ENCODE results near the gene HIGD1A.

Gene HIGD1A

DNA sequence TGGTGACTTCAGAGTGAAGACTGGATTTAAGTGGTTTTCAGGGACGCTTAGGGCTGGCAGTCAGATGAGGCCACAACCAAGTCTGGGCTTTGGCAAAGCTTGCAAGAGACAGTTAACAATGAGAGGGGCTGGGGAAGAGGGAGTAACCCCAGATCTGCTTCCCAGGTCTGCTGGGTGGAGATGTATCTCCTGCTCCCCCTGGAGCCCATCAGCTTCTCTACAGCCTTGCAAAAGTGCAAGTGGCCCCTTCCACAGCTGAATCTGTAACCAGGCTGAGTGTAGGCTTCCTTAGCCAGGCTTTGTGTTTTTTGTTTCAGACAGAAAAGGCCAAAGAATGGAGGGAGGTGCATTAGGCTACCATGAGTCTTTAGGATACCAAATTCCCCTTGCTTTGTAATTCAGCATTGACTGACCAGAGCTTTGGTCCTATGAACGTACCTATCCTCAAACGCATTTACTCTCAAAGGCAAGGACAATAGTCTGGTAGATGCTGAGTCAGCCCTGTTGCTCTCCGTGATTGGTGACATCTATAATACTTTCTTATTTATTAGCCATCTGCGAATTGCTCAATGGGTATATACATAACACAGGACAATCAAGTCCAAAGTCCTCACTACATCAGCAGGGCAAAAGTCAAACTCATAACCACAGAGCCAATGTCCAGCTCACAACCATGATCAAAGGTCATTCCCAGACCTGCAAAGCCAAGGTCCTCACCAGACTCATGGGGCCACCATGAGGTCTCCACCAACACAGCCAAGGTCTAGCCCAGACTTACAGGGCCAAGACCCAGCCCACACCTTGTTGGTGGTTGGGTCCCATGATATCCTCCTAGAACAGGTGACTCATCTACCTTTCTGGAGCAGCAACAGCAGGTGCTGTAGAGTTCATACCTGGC lies 48.4 kb downstream of the HIGD1A start:
- no peak for DNase-seq (ENCODE audit: low read depth)

DNA sequence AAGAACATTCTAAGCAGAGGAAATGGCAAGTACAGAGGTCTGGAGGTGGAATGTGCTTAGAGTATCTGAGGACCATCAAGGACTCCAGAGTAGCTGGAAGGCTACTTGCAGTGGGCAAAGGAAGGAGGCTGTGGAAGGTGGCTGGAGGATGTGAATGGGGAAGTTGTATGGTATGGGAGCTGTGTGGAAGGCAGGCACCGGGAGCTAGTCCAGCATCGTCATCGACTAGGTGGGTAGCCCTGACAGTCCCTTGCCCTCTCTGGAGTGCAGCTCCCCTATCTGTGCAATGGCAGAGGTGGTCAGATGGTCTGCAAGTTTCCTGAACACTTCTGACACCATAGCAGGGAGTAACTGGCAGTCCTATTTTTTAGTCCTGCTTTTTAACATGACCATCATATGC lies 50.5 kb downstream of the HIGD1A start:
- DNase-seq (ENCODE audit: low read depth), result no peak

- DNase-seq (ENCODE audit: low read depth), result no peak
Measured at GRCh38 chr3:42752961-42753360, 51.3 kb downstream of the HIGD1A start.

DNA sequence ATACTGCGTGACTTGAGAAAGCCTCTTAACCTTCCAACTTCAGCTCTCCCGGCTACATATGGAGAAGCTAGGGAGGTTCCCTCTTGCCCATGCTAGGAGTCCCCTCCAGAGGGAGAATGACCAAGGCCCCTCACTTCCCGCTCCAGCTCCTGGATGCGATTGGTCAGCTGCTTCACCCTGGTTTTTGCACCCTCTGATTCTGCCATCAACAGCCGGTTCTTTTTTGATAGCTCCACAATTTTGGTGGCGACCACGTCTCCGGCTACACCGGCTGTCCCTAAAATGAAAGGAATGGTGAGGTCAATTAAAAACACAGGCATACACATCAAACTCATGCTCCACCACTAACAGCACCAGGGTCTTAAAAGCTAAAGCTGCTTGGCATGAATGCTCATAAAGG lies 51.8 kb downstream of the HIGD1A start:
- no peak for DNase-seq (ENCODE audit: low read depth)

DNA sequence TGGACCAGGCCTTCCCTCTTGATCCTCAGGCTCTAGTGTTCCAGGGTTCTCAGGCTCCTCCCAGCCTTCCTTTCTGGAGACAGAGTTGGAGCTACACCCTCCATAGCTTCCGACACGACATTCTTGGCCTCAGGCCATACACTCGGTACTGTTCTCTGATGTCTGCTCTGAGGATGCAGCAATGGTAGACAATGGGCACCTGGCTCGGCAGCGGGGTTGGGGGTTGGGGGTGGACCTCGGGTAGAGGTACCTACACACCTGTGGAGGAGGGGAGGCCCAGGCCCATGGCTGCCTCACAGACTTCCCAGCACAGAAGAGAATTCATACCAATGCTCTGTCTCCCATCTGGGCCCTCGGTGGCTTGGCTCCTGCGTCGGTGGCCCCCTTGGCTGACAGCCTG lies 52.7 kb downstream of the HIGD1A start:
- DNase-seq (ENCODE audit: low read depth), result no peak

DNA sequence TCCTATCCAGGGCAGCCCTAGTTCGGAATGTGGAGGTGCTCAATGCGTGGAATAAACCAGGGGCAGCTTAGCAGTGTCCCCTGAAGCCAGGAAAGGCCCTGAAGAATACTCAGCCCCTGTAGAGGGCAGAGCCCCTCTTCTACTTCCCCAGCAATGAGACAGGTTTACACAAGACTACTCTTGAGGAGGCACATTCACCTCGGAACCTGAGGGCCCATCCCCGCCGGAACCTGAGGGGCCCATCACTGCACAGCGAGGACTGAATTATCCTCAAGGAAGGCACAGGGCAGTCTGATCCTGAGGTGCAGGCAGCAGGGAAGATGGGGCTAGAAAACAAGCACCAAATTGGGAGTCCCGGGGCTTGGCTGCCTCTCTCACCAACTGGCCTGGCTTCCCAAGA lies 53.5 kb downstream of the HIGD1A start:
- DNase-seq (ENCODE audit: low read depth), result no peak

DNA sequence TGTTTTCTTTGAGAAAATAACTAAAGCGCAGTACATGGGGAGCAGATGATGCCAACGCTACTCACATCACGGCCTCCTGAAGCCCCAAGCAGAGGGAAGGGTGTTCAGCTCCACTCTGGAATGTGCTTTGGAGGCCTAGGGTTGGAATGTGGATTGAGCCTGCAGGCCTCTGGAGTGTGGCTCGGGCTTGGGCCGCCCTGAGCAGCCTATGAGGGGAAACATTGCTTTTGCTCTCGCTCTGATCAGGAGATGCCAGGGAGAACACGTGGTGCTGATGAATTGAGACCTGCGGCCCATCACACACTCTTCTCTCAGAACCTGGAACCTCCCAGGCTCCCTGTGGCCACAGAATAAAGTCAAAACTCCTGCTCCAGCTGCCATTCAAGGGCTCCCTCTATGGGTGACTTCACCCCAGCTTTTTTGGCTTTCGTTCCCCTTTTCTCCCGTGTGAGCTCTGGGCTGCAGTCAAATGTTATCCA lies 54.5 kb downstream of the HIGD1A start:
- no peak for DNase-seq (ENCODE audit: low read depth)

GRCh38 chr3:42749025-42749752 lies 55.1 kb downstream of the HIGD1A start:
- no peak for DNase-seq (ENCODE audit: low read depth)

DNA sequence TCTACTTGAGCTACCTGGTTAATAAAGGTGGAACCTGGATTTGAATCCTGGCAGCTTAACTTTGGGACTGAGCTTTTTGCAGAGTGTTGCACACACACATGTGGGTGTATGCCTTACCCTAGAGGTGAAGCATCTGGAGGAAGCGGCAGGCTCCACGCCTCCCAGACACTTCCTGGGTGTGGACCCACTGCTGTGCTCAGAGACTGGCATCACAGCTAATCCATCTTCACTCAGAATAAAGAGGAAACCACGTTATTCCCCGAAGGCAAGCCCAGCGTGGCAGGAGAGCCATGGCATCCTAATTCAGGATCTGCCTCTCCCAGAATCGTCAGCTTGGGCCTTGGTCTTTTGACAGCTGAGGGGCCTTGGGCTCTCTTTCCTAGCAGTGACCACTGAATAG lies 56.7 kb downstream of the HIGD1A start:
- no peak for DNase-seq (ENCODE audit: low read depth)

- no peak for DNase-seq (ENCODE audit: low read depth)
Measured at GRCh38 chr3:42746455-42747450, 57.5 kb downstream of the HIGD1A start.

DNA sequence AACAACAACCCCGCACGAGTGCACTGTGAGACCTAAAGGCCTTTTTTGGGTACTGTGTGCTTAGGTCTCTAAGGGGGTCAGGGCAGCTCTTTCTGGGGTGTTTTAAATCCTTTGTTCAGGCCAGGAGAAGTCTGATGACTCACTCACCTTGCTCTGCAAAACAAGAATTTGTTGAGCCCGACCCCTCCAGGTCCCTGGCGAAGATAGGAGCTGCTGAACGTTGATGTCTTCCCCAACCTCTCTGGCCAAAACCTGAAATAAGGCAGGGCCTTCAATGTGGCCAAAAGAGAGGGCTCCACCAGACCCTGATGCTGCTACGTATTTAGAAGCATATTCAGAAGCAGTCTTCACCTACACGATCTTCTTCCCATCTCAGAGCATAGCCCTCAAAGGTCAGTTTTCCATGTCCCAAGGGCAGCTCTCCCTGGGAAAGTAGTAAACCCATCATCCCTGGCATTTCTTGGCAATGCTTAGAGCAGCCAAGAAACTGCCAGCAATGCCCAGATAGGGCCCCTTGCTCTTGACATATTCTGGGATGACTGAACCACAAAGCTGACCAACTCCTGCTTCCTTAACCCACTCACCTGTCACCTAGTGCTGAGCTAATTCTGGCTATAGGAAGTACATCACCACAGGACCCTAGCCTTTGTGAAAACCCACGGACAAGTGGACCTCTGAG lies 58.4 kb downstream of the HIGD1A start:
- no peak for DNase-seq (ENCODE audit: low read depth)

GRCh38 chr3:42745291-42745745 lies 59.0 kb downstream of the HIGD1A start:
- DNase-seq (ENCODE audit: low read depth), result no peak

- DNase-seq (ENCODE audit: low read depth), result no peak
Measured at GRCh38 chr3:42743204-42743995, 60.9 kb downstream of the HIGD1A start.

DNA sequence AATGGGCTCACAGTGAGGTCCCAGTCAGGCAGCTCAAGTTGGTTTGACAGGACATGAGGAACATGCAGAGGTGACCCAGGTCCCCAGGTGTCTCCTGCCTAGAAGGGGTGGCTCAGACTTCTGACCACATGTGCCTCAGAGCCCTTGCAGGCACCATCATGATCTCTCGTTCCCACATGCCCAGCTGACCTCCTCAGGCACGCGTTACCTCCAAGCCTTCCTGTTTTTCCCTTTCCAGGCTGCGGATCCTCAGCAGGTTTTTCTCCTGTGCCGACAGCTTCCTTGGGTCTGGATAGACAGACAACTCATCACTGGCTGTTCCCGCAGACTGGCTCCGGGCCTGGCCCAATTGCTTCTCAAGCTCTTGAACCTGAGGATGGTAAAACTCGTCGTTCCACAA lies 61.6 kb downstream of the HIGD1A start:
- DNase-seq (ENCODE audit: low read depth), result no peak

- no peak for DNase-seq (ENCODE audit: low read depth)
Measured at GRCh38 chr3:42742259-42742658, 62.0 kb downstream of the HIGD1A start.

GRCh38 chr3:42741796-42742195 lies 62.5 kb downstream of the HIGD1A start:
- DNase-seq (ENCODE audit: low read depth), result no peak

- DNase-seq (ENCODE audit: low read depth), result no peak
Measured at GRCh38 chr3:42739401-42740158, 64.7 kb downstream of the HIGD1A start.

GRCh38 chr3:42736531-42736930 lies 67.8 kb downstream of the HIGD1A start:
- DNase-seq (ENCODE audit: low read depth), result no peak

GRCh38 chr3:42736081-42736480 lies 68.2 kb downstream of the HIGD1A start:
- no peak for DNase-seq (ENCODE audit: low read depth)

GRCh38 chr3:42735615-42736014 lies 68.7 kb downstream of the HIGD1A start:
- DNase-seq (ENCODE audit: low read depth), result no peak
